Adrenal gland (tissue), 5 donors: ENCODE data around the gene LARGE1.

Experiments
- POLR2A ChIP-seq, 2 donors: fragments of 450-650 bp; IDR thresholded peaks; one replicate each; pipeline ENCODE4 v1.6.1; 2017; ENCODE audit warnings: antibody characterized with exemption in 2 of 2, mild to moderate bottlenecking in 2 of 2, moderate library complexity in 1 of 2
- TF ChIP-seq, protein P1 (sequence below), 6 experiments: fragments of 450-650 bp in 4 of 6; fragments of 200-600 bp in 2 of 6; sonication (generic) in 1 of 6; IDR thresholded peaks; 1 replicate in 5 of 6; 2 replicates in 1 of 6; pipeline versions ENCODE4 v1.5.1 to v1.8.0; 2016 to 2021; ENCODE audit warnings: antibody characterized with exemption in 6 of 6, mild to moderate bottlenecking in 2 of 6, moderate library complexity in 1 of 6
- donor health status: DM: no; HTN: no; CAD: no.

DNA sequence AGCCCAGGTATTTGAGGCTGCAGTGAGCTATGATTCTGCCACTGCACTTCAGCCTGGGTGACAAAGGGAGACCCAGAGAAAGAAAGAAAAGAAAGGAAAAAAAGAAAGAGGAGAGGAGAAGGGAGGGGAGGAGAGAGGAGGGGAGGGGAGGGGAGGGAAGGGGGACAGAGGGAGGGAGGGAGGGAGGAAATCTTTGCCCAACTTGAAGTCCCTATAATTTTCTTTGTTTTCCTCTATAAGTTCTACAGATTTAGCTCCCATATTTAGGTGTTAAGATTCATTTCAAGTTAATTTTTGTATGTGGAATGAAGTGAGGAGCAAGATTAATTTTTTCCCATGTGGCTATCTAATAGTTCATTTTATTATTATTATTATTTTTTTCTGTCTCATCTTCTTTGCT is 328.3 kb downstream of the LARGE1 start:
- TF ChIP-seq, protein P1, sequence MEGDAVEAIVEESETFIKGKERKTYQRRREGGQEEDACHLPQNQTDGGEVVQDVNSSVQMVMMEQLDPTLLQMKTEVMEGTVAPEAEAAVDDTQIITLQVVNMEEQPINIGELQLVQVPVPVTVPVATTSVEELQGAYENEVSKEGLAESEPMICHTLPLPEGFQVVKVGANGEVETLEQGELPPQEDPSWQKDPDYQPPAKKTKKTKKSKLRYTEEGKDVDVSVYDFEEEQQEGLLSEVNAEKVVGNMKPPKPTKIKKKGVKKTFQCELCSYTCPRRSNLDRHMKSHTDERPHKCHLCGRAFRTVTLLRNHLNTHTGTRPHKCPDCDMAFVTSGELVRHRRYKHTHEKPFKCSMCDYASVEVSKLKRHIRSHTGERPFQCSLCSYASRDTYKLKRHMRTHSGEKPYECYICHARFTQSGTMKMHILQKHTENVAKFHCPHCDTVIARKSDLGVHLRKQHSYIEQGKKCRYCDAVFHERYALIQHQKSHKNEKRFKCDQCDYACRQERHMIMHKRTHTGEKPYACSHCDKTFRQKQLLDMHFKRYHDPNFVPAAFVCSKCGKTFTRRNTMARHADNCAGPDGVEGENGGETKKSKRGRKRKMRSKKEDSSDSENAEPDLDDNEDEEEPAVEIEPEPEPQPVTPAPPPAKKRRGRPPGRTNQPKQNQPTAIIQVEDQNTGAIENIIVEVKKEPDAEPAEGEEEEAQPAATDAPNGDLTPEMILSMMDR (IDR thresholded peaks at IDR 0.05) = no peak
- TF ChIP-seq POLR2A (IDR thresholded peaks at IDR 0.05) = no peak
